ENCODE measurements around the gene CPNE7. TPM values are rescaled to one million over a fixed set of nuclear protein-coding genes. Genes with fewer than 3 reads are reported as not detected.

CPNE7 gene
- total RNA-seq, 1 donor, result 0.81 TPM

GRCh38 chr16:89599902-89600301, 24.3 kb downstream of the CPNE7 start:
- no peak for DNase-seq (ENCODE audit: low read depth in 2 of 3, low spot score in 2 of 3)

GRCh38 chr16:89600427-89600826, 24.9 kb downstream of the CPNE7 start:
- no peak for DNase-seq (ENCODE audit: low read depth in 2 of 3, low spot score in 2 of 3)

GRCh38 chr16:89600956-89601355, 25.4 kb downstream of the CPNE7 start:
- DNase-seq (ENCODE audit: low read depth in 2 of 3, low spot score in 2 of 3), result no peak

- DNase-seq (ENCODE audit: low read depth in 2 of 3, low spot score in 2 of 3), result no peak
Measured at GRCh38 chr16:89601906-89602272, 26.3 kb downstream of the CPNE7 start.

GRCh38 chr16:89602273-89602951, 26.9 kb downstream of the CPNE7 start:
- DNase-seq (ENCODE audit: low read depth in 2 of 3, low spot score in 2 of 3), result peak in 2 of 3 donors; percentile 64 to 72

GRCh38 chr16:89602952-89603590, 27.5 kb downstream of the CPNE7 start:
- no peak for DNase-seq (ENCODE audit: low read depth in 2 of 3, low spot score in 2 of 3)

- DNase-seq (ENCODE audit: low read depth in 2 of 3, low spot score in 2 of 3), result no peak
Measured at GRCh38 chr16:89604764-89605163, 29.2 kb downstream of the CPNE7 start.

GRCh38 chr16:89605186-89605970, 29.8 kb downstream of the CPNE7 start:
- no peak for DNase-seq (ENCODE audit: low read depth in 2 of 3, low spot score in 2 of 3)

GRCh38 chr16:89606006-89606405, 30.4 kb downstream of the CPNE7 start:
- DNase-seq (ENCODE audit: low read depth in 2 of 3, low spot score in 2 of 3), result no peak

- no peak for DNase-seq (ENCODE audit: low read depth in 2 of 3, low spot score in 2 of 3)
Measured at GRCh38 chr16:89607453-89607852, 31.9 kb downstream of the CPNE7 start.

GRCh38 chr16:89607937-89608740, 32.6 kb downstream of the CPNE7 start:
- no peak for DNase-seq (ENCODE audit: low read depth in 2 of 3, low spot score in 2 of 3)

- no peak for DNase-seq (ENCODE audit: low read depth in 2 of 3, low spot score in 2 of 3)
Measured at GRCh38 chr16:89610108-89610453, 34.5 kb downstream of the CPNE7 start.

- DNase-seq (ENCODE audit: low read depth in 2 of 3, low spot score in 2 of 3), result no peak
Measured at GRCh38 chr16:89612415-89613166, 37.0 kb downstream of the CPNE7 start.

GRCh38 chr16:89613231-89613953, 37.8 kb downstream of the CPNE7 start, which contains the start of gene DPEP1:
Gene DPEP1, plus strand, starts transcription at chr16:89613642. Its CDS starts 16,769 bp downstream, at chr16:89630411.
- peak in 1 of 3 donors; percentile 27 for DNase-seq (ENCODE audit: low read depth in 2 of 3, low spot score in 2 of 3)

- DNase-seq (ENCODE audit: low read depth in 2 of 3, low spot score in 2 of 3), result no peak
Measured at GRCh38 chr16:89613954-89614459, 38.4 kb downstream of the CPNE7 start.

- no peak for DNase-seq (ENCODE audit: low read depth in 2 of 3, low spot score in 2 of 3)
Measured at GRCh38 chr16:89615176-89615575, 39.6 kb downstream of the CPNE7 start.

GRCh38 chr16:89615596-89616090, 40.1 kb downstream of the CPNE7 start:
- peak in 2 of 3 donors; percentile 24 to 29 for DNase-seq (ENCODE audit: low read depth in 2 of 3, low spot score in 2 of 3)

- DNase-seq (ENCODE audit: low read depth in 2 of 3, low spot score in 2 of 3), result no peak
Measured at GRCh38 chr16:89616623-89617022, 41.1 kb downstream of the CPNE7 start.

- DNase-seq (ENCODE audit: low read depth in 2 of 3, low spot score in 2 of 3), result no peak
Measured at GRCh38 chr16:89617036-89617435, 41.5 kb downstream of the CPNE7 start.

Measured in hematopoietic multipotent progenitor cell (in vitro differentiated cells).